ENCODE data around the gene CEMIP2. TPM values are rescaled to one million over a fixed set of nuclear protein-coding genes. Genes with fewer than 3 reads are reported as not detected.
A peak's percentile ranks its signal among the peaks of the same experiment; 100 is the strongest.

Gene CEMIP2
- total and polyA plus RNA-seq, 2 of the 13 experiments (the other 11 are each of a cell fraction or from before 2014, with no cell fraction given): 94.3 to 128 TPM

- TF ChIP-seq ZBTB40 (IDR thresholded peaks at IDR 0.05): no peak
- TF ChIP-seq ZBTB40 (CRISPR knock-in tag; IDR thresholded peaks at IDR 0.05): peak; percentile 16; the same call in 1 of the 2 replicates
- no peak for TF ChIP-seq ATF7-NPFF (CRISPR knock-in tag; IDR thresholded peaks at IDR 0.05; ENCODE audit: low read depth)
- TF ChIP-seq ZNF431 (CRISPR knock-in tag; IDR thresholded peaks at IDR 0.05; ENCODE audit: borderline replicate concordance, low read depth): no peak
- TF ChIP-seq ZNF609 (CRISPR knock-in tag; IDR thresholded peaks at IDR 0.05; ENCODE audit: borderline replicate concordance): no peak
- TF ChIP-seq POLR2G (IDR thresholded peaks at IDR 0.05; ENCODE audit: low read depth, low read length): no peak
- TF ChIP-seq KDM3A (CRISPR knock-in tag; IDR thresholded peaks at IDR 0.05; ENCODE audit: low read depth): no peak
- TF ChIP-seq ZIK1 (CRISPR knock-in tag; IDR thresholded peaks at IDR 0.05; ENCODE audit: borderline replicate concordance, low read depth): no peak
- TF ChIP-seq BCL6 (CRISPR knock-in tag; IDR thresholded peaks at IDR 0.05): no peak
- no peak for TF ChIP-seq ZNF75D (CRISPR knock-in tag; IDR thresholded peaks at IDR 0.05; ENCODE audit: borderline replicate concordance)
- peak; percentile 10 for TF ChIP-seq ZEB1 (IDR thresholded peaks at IDR 0.05; ENCODE audit: insufficient replicate concordance, low read depth)
- TF ChIP-seq HDAC6 (IDR thresholded peaks at IDR 0.05; ENCODE audit: low read depth, low read length): 0 out of 2 replicates have a peak, but pooled peaks have one; percentile 21
- no peak for TF ChIP-seq MIXL1 (CRISPR knock-in tag; IDR thresholded peaks at IDR 0.05)
These were observed 464 bp downstream of the CEMIP2 start (continued) for GRCh38 chr9:71767776-71768321.
